ENCODE data around the gene SGO2.
A peak's percentile ranks its signal among the peaks of the same experiment; 100 is the strongest.
"Not testable (repeated sequence)": the region's sequence is repeated elsewhere in the genome, so short reads cannot be mapped to it uniquely, and the experiment has no call there.

SGO2 gene

DNA sequence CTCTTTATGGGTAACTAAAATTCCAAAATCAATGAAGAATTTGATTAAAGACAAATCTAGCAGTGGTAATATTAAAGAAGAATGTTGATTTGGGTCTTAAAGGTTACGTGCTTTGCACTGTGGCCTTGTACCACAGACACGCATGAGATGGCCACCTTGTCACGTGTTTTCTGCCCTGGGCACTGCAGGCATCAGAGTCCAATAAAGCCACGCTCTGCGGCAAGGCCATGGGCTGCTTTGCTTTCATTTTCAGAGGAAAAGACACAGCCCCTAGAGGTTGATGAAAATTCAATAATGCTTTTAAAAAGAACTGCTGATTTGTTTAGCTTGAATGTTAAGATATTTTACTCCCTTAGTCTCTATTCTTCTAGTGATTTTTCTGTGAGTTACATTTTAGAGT, 90.2 kb downstream of the SGO2 start:
- H3K4me3 ChIP-seq (ENCODE audit: low read depth, low read length) = no peak overlapping the region
- DNase-seq (ENCODE audit: low read depth) = no peak

GRCh38 chr2:200616656-200617055, 90.6 kb downstream of the SGO2 start:
- DNase-seq (ENCODE audit: low read depth) = peak; percentile 46
- H3K4me3 ChIP-seq (ENCODE audit: low read depth, low read length) = no peak overlapping the region

DNA sequence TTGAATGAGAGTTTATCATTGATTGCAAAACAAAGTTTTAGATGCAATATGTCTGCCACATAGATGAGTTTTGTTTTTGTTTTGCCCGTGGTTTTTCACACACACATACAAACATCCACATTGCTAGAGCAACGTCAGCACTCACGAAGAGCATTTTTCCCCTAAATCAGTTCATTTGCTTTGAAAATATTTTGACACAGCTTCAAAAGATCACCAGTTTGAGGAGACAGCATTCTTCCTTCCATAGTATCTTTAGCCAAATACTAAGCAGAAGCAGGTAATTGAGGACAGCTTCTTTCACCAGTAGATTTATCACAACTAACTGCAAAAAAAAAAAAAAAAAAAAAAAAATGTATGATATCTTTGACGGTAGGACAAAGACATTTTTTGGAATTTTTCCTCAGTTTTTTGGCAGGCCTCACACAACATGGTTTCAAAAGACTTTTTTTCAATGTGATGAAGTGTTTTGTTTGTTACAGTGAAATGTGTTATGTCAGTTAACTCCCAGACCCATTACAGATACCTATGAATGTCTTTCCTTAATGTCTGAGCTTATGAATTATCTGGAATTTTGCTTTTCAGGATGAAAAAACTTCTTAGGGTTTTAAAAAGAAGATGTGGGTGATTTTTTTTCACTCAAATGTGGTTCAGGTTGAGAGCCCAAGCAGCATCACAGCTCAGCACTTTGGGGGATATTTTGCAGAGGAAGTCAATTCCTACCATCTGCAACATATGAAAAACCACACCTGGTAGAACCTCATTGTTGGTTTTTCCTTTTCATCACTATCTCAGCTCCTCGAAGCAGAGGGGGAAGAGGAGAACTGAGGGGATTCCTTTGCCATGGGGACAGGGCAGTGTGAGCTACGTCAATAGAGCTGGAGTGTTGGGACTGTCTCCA, 91.4 kb downstream of the SGO2 start:
- H3K4me3 ChIP-seq (ENCODE audit: low read depth, low read length) = no peak overlapping the region
- no peak for DNase-seq (ENCODE audit: low read depth)

- H3K4me3 ChIP-seq (ENCODE audit: low read depth, low read length) = no peak overlapping the region
- no peak for DNase-seq (ENCODE audit: low read depth)
Observed at GRCh38 chr2:200618054-200618419, 92.0 kb downstream of the SGO2 start.

GRCh38 chr2:200618590-200619021, 92.6 kb downstream of the SGO2 start:
- no peak overlapping the region for H3K4me3 ChIP-seq (ENCODE audit: low read depth, low read length)
- peak; percentile 43 for DNase-seq (ENCODE audit: low read depth)

- DNase-seq (ENCODE audit: low read depth) = no peak
- H3K4me3 ChIP-seq (ENCODE audit: low read depth, low read length) = no peak overlapping the region
Observed at GRCh38 chr2:200619279-200619678, 93.3 kb downstream of the SGO2 start.

- DNase-seq (ENCODE audit: low read depth) = no peak
- H3K4me3 ChIP-seq (ENCODE audit: low read depth, low read length) = no peak overlapping the region
Observed at GRCh38 chr2:200620606-200621390, 94.8 kb downstream of the SGO2 start.

- no peak for DNase-seq (ENCODE audit: low read depth)
- H3K4me3 ChIP-seq (ENCODE audit: low read depth, low read length) = no peak overlapping the region
Observed at GRCh38 chr2:200622106-200622505, 96.1 kb downstream of the SGO2 start.

DNA sequence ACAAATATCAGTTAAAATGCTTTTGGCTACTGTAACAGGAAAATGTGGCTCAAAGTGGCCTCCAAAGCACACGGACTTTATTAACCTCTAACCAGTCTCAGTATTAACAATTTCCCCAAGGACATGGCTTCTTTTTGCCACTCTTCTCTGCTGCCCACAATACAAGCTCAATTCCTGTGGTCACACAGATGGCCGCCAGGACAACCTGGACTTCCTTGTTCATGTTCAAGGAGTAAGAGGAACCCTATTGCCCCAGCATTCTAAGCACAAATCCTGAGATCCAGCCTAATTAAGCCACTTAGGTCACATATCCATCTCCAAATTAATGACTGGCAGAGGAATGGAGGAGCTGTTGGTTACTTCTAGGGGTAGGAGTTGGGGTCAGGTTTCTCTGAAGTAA, 98.0 kb downstream of the SGO2 start:
- no peak for DNase-seq (ENCODE audit: low read depth)
- no peak overlapping the region for H3K4me3 ChIP-seq (ENCODE audit: low read depth, low read length)

DNA sequence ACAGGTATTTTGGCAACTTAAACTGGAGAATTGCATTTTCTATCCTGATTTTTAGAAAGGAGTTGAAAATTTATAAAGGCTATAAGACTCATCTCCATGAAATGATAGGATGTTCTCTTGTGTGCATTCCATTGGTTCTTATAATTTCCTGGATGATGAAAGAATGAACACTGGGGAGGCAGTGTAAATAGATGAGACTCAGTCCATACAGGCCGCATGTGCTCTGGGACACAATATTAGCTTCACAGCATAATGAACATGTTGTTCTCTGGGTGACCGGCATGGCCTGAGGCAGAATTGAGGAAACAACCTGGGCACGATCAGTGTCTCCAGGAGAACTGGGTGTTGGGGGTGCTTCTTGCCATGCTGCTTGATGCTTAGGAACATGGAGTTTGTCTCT, 98.7 kb downstream of the SGO2 start:
- DNase-seq (ENCODE audit: low read depth) = peak; percentile 83
- no peak overlapping the region for H3K4me3 ChIP-seq (ENCODE audit: low read depth, low read length)

DNA sequence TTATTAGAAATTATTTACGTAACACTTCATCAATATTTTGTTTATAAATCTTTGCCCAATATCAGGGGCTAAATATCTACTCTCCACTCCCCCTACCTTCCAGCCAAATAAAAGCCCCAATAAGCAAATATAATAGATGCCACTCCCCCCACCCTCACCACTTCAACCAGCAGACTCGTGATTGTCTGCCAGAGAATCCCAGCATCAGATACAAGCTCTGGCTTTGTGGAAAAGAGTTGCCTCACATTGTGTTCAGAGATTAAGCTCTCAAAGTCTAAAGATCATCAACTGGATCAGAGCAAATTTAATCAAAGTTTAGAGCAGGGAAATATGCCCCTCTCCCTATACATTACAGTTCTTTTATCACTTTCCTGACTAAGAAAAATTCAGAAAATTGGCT, 99.3 kb downstream of the SGO2 start:
- no peak for DNase-seq (ENCODE audit: low read depth)

GRCh38 chr2:200625958-200626363, 100.0 kb downstream of the SGO2 start:
- DNase-seq (ENCODE audit: low read depth) = peak; percentile 27
- H3K4me3 ChIP-seq (ENCODE audit: low read depth, low read length) = no peak overlapping the region

More for the DNA sequence above, 99.3 kb downstream of the SGO2 start:
- no peak overlapping the region for H3K4me3 ChIP-seq (ENCODE audit: low read depth, low read length)

DNA sequence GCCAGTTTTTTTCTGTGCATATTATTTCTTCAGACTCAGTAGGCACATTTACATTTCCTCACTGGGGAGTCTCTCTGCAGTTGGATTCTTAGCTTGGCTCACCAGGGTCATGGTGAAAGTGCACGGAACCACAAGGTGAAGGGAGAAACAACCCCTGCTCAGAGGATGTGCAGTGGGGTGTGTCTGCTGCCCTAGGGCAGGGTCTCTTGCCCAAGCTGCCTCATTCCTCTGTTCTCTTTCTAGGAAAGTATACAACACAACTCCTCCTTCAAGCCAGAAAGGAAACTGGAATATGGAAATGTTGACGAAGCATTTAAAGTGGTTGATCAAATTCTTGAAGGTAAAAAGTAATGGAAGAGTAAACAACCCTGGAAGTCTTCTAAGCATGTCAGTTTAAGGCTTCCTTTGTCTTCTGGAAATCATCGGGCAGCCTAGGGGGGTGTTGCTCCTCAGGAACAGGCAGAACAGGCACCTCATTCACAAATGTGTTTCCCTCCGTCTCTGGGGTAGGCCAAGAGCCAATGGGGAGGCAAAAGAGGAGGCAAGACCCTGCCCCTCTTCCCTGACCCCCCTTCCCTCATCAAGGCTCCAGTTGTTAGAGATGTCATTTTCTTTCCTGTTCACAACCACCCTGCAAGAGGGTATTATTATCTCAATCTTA, 101.2 kb downstream of the SGO2 start:
- no peak for DNase-seq (ENCODE audit: low read depth)
- H3K4me3 ChIP-seq (ENCODE audit: low read depth, low read length) = no peak overlapping the region

GRCh38 chr2:200628461-200628860, 102.5 kb downstream of the SGO2 start:
- not testable (repeated sequence) for H3K4me3 ChIP-seq (ENCODE audit: low read depth, low read length); DNase-seq (ENCODE audit: low read depth)

DNA sequence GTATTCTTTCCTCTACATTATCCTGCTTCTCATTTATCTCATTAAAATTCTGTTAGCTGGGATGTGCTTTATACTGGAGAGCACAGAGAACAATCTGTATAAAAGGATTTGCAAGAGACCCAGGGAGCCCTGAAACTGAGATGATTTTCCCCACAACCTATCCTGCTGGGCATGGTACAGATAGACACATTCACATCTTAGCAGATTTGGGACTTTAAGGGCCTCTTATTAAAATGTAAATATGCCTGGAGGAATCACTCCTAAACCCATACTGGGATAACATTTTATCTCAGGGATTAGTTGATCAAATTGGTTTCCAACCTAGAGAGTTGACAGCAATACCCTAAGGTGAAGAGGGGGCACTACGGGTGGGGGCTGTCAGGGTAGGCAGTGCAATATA, 105.3 kb downstream of the SGO2 start:
- DNase-seq (ENCODE audit: low read depth) = no peak
- H3K4me3 ChIP-seq (ENCODE audit: low read depth, low read length) = no peak overlapping the region

Data from skeletal muscle cell (primary cell).